PC-3 (cell line): Measurements from ENCODE around the gene PNLIP. TPM values are rescaled to one million over a fixed set of nuclear protein-coding genes. Genes with fewer than 3 reads are reported as not detected.

Experiments
- ATAC-seq: fragments of 200-7000 bp; cut with Tn5 transposase; 2 replicates; pipeline ENCODE4 v1.9.1; 2020; ENCODE audit warnings: mild to moderate bottlenecking, moderate library complexity
- BruUV-seq: library from RNA; stranded (reverse); fragments of 400-500 nt; replicated peaks from 2 replicates; lab custom pipeline; 2021; lab: Mats Ljungman, UMichigan
- CTCF ChIA-PET: fragments of 300-600 bp; sonication (Branson Sonifier 250); formaldehyde crosslinking; loops from one replicate; lab custom pipeline; 2022; ENCODE audit warnings: antibody characterized with exemption; lab: Charles Lee
- POLR2A ChIA-PET: fragments of 300-600 bp; sonication (Branson Sonifier 250); formaldehyde crosslinking; loops from one replicate; lab custom pipeline; 2022; ENCODE audit warnings: antibody characterized with exemption; ENCODE audit not compliant: unreplicated experiment; lab: Charles Lee
- DNase-seq: peaks from one replicate; pipeline ENCODE4 v3.0.0-alpha.2; 2015
- H2AFZ ChIP-seq: fragments of 300-600 bp; sonication (generic); 2 replicates; pipeline ENCODE4 v1.6.0; 2016; ENCODE audit warnings: antibody characterized with exemption, low read length
- H3F3A ChIP-seq: fragments of 300-600 bp; sonication (generic); one replicate; pipeline ENCODE4 v1.6.0; 2017; ENCODE audit warnings: antibody characterized with exemption, low read length, control low read depth, mild to moderate bottlenecking; ENCODE audit not compliant: unreplicated experiment
- H3K27ac ChIP-seq: fragments of 300-600 bp; sonication (generic); 2 replicates; pipeline ENCODE4 v1.5.1; 2016; ENCODE audit warnings: mild to moderate bottlenecking, low read length
- H3K27me3 ChIP-seq: fragments of 300-600 bp; sonication (generic); 2 replicates; pipeline ENCODE4 v1.6.1; 2016; ENCODE audit warnings: low read length, mixed read lengths
- H3K36me3 ChIP-seq: fragments of 300-600 bp; sonication (generic); 2 replicates; pipeline ENCODE4 v1.6.1; 2016; ENCODE audit warnings: low read depth, mixed run types, low read length, mixed read lengths
- H3K4me1 ChIP-seq: fragments of 300-600 bp; sonication (generic); 2 replicates; pipeline ENCODE4 v1.5.1; 2016; ENCODE audit warnings: low read length; ENCODE audit not compliant: insufficient read depth
- H3K4me2 ChIP-seq: fragments of 300-600 bp; sonication (generic); 2 replicates; pipeline ENCODE4 v1.6.0; 2016; ENCODE audit warnings: low read length
- H3K4me3 ChIP-seq: fragments of 300-600 bp; sonication (generic); 2 replicates; pipeline ENCODE4 v1.5.1; 2016; ENCODE audit warnings: mild to moderate bottlenecking, low read length, mixed read lengths
- H3K79me2 ChIP-seq: fragments of 300-600 bp; sonication (generic); 2 replicates; pipeline ENCODE4 v1.6.1; 2017; ENCODE audit warnings: low read length, mixed read lengths
- H3K9ac ChIP-seq: fragments of 300-600 bp; sonication (generic); 2 replicates; pipeline ENCODE4 v1.6.0; 2016; ENCODE audit warnings: mild to moderate bottlenecking, low read length
- H3K9me2 ChIP-seq: fragments of 300-600 bp; sonication (generic); replicated peaks from 2 replicates; pipeline ENCODE4 v1.6.1; 2016; ENCODE audit warnings: mixed run types, low read length, mixed read lengths
- H3K9me3 ChIP-seq: fragments of 300-600 bp; sonication (generic); 2 replicates; pipeline ENCODE4 v1.6.1; 2016; ENCODE audit warnings: low read length, mixed read lengths
- H4K20me1 ChIP-seq: fragments of 300-600 bp; sonication (generic); 2 replicates; pipeline ENCODE4 v1.6.1; 2016; ENCODE audit warnings: low read length, mixed read lengths
- CTCF ChIP-seq: fragments of 300-600 bp; sonication (generic); conservative IDR thresholded peaks from 2 replicates; pipeline ENCODE4 v1.5.1; 2017; ENCODE audit warnings: antibody characterized with exemption, low read depth, mild to moderate bottlenecking, low read length
- EZH2 ChIP-seq: fragments of 300-600 bp; sonication (generic); IDR thresholded peaks from one replicate; pipeline ENCODE4 v1.6.1; 2017; ENCODE audit warnings: antibody characterized with exemption, mild to moderate bottlenecking, low read length; ENCODE audit not compliant: unreplicated experiment
- EZH2phosphoT487 ChIP-seq: fragments of 300-600 bp; sonication (generic); IDR thresholded peaks from 2 replicates; pipeline ENCODE4 v1.6.1; 2018; ENCODE audit warnings: mild to moderate bottlenecking, antibody characterized with exemption, low read length, borderline replicate concordance
- intact Hi-C: fragments of 100-400 bp; cut with micrococcal nuclease; formaldehyde crosslinking; loops from 2 replicates; pipeline ENCODE4 v1.9.0; 2023
- total RNA-seq: library from RNA; depleted of rRNA; stranded (reverse); fragments of >200 nt; gene quantifications from 2 replicates; pipeline ENCODE4 v1.2.3, GENCODE V29; 2014

PNLIP gene
- total RNA-seq, 1 experiment from 2014 or later = not detected

- Histone ChIP-seq H3F3A (no peaks in the 10 kb centered on the region), H3K27ac (no peak overlapping the region), H3K9ac (no peak overlapping the region), H3K4me1 (no peaks in the 10 kb centered on the region), H3K4me3 (no peak overlapping the region), H3K36me3 (no peaks in the 10 kb centered on the region), H3K79me2 (no peaks in the 10 kb centered on the region), H3K4me2 (no peak overlapping the region), H2AFZ (no peak overlapping the region), H3K27me3 (no peaks in the 10 kb centered on the region), H3K9me3 (no peaks in the 10 kb centered on the region), H4K20me1 (no peaks in the 10 kb centered on the region), H3K9me2 (no peaks in the 10 kb centered on the region)
- DNase-seq = no peak
- no peak for ATAC-seq
- intact Hi-C loops = no loop called here
- TF ChIP-seq CTCF (no peak), EZH2 (no peak), EZH2phosphoT487 (no peak)
- CTCF ChIA-PET = no interaction called here
- POLR2A ChIA-PET = no interaction called here
- no TSS peak for BruUV-seq
Measured at GRCh38 chr10:116567335-116567734, 21.6 kb downstream of the PNLIP start.

- intact Hi-C loops = no loop called here
- POLR2A ChIA-PET = no interaction called here
- no TSS peak for BruUV-seq
Measured at GRCh38 chr10:116574797-116575196, 29.1 kb downstream of the PNLIP start.

More at GRCh38 chr10:116574797-116575196, 29.1 kb downstream of the PNLIP start:
- Histone ChIP-seq H3K9me2 (no peaks in the 10 kb centered on the region), H3K36me3 (no peaks in the 10 kb centered on the region), H3K27me3 (peaks cover 3% of the 10 kb centered on the region; the same call in 1 of the 2 replicates), H3K4me3 (no peak overlapping the region), H2AFZ (no peak overlapping the region), H3K27ac (no peak overlapping the region), H3K9me3 (no peaks in the 10 kb centered on the region), H3K79me2 (no peaks in the 10 kb centered on the region), H3F3A (no peaks in the 10 kb centered on the region), H4K20me1 (no peaks in the 10 kb centered on the region), H3K4me1 (no peaks in the 10 kb centered on the region), H3K9ac (no peak overlapping the region), H3K4me2 (no peak overlapping the region)
- ATAC-seq (no peak), DNase-seq (no peak)
- TF ChIP-seq CTCF (no peak), EZH2phosphoT487 (no peak), EZH2 (no peak)
- CTCF ChIA-PET = no interaction called here
